T-helper 1 cell treated with Interleukin-12 subunit alpha and Interleukin-12 subunit beta and Interleukin-4 antibody, amounts not matched to agents 30 μg/mL and 1 μg/mL, for 36 hours (primary cell): ENCODE data around the gene FOXM1.
"Not testable (repeated sequence)": the region's sequence is repeated elsewhere in the genome, so short reads cannot be mapped to it uniquely, and the experiment has no call there.

Source experiments
- H3K27ac Mint-ChIP-seq: one replicate; pipeline ENCODE4 v1.8.0; 2021; ENCODE audit warnings: mild to moderate bottlenecking, mixed read lengths
- H3K27me3 Mint-ChIP-seq: one replicate; pipeline ENCODE4 v1.8.0; 2021; ENCODE audit warnings: low read depth, mixed read lengths
- H3K36me3 Mint-ChIP-seq: one replicate; pipeline ENCODE4 v1.8.0; 2021; ENCODE audit warnings: low read depth, mixed read lengths
- H3K4me1 Mint-ChIP-seq: one replicate; pipeline ENCODE4 v1.8.0; 2021; ENCODE audit warnings: low read depth, mixed read lengths
- H3K4me3 Mint-ChIP-seq: one replicate; pipeline ENCODE4 v1.8.0; 2021; ENCODE audit warnings: mild to moderate bottlenecking, moderate library complexity, mixed read lengths
- H3K9me3 Mint-ChIP-seq: one replicate; pipeline ENCODE4 v1.8.0; 2021; ENCODE audit warnings: mixed read lengths

Gene FOXM1

GRCh38 chr12:2892246-2892645 lies 15.3 kb upstream of the FOXM1 start:
- Mint-ChIP-seq H3K27ac (no peak overlapping the region), H3K4me3 (no peak overlapping the region), H3K9me3 (no peaks in the 10 kb centered on the region)

GRCh38 chr12:2891240-2892053 lies 14.5 kb upstream of the FOXM1 start:
- H3K4me3 Mint-ChIP-seq = peak overlapping the region; percentile 94
- H3K27ac Mint-ChIP-seq = no peak overlapping the region
- peaks cover 14% of the 10 kb centered on the region for H3K36me3 Mint-ChIP-seq
- H3K9me3 Mint-ChIP-seq = no peaks in the 10 kb centered on the region
- H3K4me1 Mint-ChIP-seq = peaks cover 28% of the 10 kb centered on the region
- no peaks in the 10 kb centered on the region for H3K27me3 Mint-ChIP-seq

More at GRCh38 chr12:2892246-2892645, 15.3 kb upstream of the FOXM1 start:
- H3K27me3 Mint-ChIP-seq = no peaks in the 10 kb centered on the region
- H3K36me3 Mint-ChIP-seq = peaks cover 14% of the 10 kb centered on the region
- peaks cover 28% of the 10 kb centered on the region for H3K4me1 Mint-ChIP-seq

GRCh38 chr12:2890388-2891239 lies 13.6 kb upstream of the FOXM1 start, which contains the start of gene TULP3:
TULP3 (plus strand) TSS chr12:2890891; CDS start chr12:2890948, 57 bp downstream.
- H3K4me3 Mint-ChIP-seq = peak within 1 kb of the TSS; percentile 94
- H3K4me1 Mint-ChIP-seq = peaks cover 31% of the 10 kb centered on the region
- no peaks in the 10 kb centered on the region for H3K9me3 Mint-ChIP-seq
- peaks cover 19% of the 10 kb centered on the region for H3K36me3 Mint-ChIP-seq
- H3K27me3 Mint-ChIP-seq = no peaks in the 10 kb centered on the region
- peak within 1 kb of the TSS; percentile 94 for H3K27ac Mint-ChIP-seq

DNA sequence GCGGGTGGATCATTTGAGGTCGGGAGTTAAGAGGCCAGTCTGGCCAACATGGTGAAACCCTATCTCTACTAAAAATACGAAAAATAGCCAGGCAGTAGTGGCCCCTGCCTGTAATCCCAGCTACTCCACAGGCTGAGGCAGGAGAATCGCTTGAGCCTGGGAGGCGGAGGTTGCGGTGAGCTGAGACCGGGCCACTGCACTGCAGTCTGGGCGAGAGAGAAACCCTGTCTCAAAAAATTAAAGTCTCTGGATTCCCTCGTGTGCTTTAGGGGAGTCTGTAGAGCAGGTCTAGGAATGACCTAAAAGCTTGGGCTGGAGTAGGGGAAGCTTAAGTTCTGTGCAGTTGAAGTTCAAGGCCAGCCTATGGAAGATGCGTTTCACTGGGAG lies 13.0 kb upstream of the FOXM1 start:
- Mint-ChIP-seq H3K27me3 (no peaks in the 10 kb centered on the region), H3K9me3 (no peaks in the 10 kb centered on the region), H3K4me1 (peaks cover 34% of the 10 kb centered on the region), H3K27ac (peak overlapping the region; percentile 94), H3K36me3 (peaks cover 23% of the 10 kb centered on the region), H3K4me3 (peak overlapping the region; percentile 94)

DNA sequence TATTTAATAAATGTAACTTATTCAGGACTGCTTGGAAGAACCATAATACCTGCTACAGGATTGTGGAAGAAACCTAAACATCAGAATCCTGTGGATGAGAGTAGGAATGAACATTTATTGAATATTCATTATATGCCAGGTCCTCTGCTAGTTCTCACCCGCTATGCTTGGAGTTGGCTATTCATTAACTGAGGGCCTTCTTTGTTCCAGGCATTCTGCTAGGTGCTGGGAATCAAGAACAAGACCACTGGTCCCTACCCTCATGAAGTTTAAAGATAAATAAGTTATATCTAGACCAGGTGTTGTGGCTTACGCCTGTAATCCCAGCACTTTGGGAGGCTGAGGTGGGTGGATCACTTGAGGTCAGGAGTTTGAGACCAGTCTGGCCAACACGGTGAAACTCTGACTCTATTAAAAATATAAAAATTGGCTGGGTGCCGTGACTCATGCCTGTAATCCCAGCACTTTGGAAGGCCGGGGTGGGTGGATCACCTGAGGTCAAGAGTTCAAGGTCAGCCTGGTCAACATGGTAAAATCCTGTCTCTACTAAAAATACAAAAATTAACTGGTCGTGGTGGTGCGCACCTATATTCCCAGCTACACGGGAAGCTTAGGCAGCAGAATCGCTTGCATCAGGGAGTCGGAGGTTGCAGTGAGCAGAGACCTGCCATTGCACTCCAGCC lies 9.9 kb upstream of the FOXM1 start:
- H3K27ac Mint-ChIP-seq = no peak overlapping the region
- H3K27me3 Mint-ChIP-seq = no peaks in the 10 kb centered on the region
- H3K4me1 Mint-ChIP-seq = peaks cover 45% of the 10 kb centered on the region

DNA sequence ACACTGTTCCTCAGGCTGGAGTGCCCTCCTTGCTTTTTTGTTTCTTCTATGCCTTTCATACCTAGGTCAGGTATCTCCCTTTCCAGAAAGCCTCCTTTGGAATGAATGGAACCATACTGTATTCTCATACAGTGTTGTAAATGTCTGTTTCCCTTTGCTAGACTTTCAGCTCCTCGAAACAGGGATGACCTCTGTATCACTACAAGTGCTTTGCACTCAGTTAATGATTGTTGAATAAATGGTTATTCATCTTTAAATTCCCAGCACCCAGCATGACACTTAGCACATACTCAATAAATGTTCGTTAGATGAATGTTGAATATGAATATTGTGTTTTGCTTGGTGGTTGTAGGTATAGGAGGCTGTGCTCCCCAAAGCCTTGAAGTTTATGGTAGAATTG lies 7.8 kb upstream of the FOXM1 start:
- peaks cover 28% of the 10 kb centered on the region for H3K36me3 Mint-ChIP-seq
- H3K4me3 Mint-ChIP-seq = no peak overlapping the region
- H3K27ac Mint-ChIP-seq = peak overlapping the region; percentile 69
- peaks cover 37% of the 10 kb centered on the region for H3K4me1 Mint-ChIP-seq
- no peaks in the 10 kb centered on the region for H3K9me3 Mint-ChIP-seq
- no peaks in the 10 kb centered on the region for H3K27me3 Mint-ChIP-seq

More for the DNA sequence above, 9.9 kb upstream of the FOXM1 start:
- Mint-ChIP-seq H3K9me3 (no peaks in the 10 kb centered on the region), H3K36me3 (peaks cover 29% of the 10 kb centered on the region), H3K4me3 (no peak overlapping the region)

- H3K9me3 Mint-ChIP-seq = no peaks in the 10 kb centered on the region
- no peaks in the 10 kb centered on the region for H3K27me3 Mint-ChIP-seq
- peaks cover 27% of the 10 kb centered on the region for H3K36me3 Mint-ChIP-seq
- H3K4me1 Mint-ChIP-seq = peaks cover 38% of the 10 kb centered on the region
- peak overlapping the region; percentile 96 for H3K4me3 Mint-ChIP-seq
- H3K27ac Mint-ChIP-seq = peak overlapping the region; percentile 64
Measured at GRCh38 chr12:2879853-2880252, 2.9 kb upstream of the FOXM1 start.

- H3K27ac Mint-ChIP-seq = peak overlapping the region; percentile 100
- no peaks in the 10 kb centered on the region for H3K27me3 Mint-ChIP-seq
- peaks cover 29% of the 10 kb centered on the region for H3K36me3 Mint-ChIP-seq
- H3K9me3 Mint-ChIP-seq = no peaks in the 10 kb centered on the region
- H3K4me1 Mint-ChIP-seq = peaks cover 39% of the 10 kb centered on the region
- H3K4me3 Mint-ChIP-seq = peak overlapping the region; percentile 96
Measured at GRCh38 chr12:2877953-2878732, 1.2 kb upstream of the FOXM1 start.

DNA sequence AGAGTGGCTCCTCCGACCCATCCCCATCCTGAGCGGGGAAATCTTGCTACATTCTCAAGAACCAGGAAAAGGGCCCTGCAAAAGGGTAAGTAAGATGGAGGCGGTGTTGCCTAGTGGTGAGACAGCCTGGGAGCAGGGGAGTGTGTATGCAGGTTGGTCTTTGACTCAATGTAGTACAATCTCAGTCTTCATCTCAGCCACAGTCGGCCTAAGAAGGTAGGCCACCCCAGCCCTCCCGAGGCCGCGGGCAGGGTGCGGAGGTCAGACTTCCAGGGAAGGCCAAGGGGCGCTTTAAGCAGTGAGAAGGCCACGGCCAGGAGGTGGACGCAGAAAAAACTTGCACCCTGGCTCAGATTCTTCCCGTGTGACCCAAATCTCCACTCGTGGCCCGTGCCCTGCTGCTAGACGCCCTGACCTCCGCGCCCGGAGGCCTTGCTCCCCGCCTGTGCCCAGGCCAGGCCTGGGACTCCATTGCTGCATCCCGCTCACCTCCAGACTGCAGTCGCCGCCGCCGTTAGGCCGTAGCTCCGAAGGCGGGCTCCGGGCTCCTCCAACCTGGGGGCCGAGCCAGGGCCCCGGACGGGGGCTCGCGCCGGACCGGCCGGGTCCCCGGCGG lies 435 bp downstream of the FOXM1 start:
- H3K27me3 Mint-ChIP-seq = no peaks in the 10 kb centered on the region
- H3K4me1 Mint-ChIP-seq = peaks cover 33% of the 10 kb centered on the region
- H3K27ac Mint-ChIP-seq = peak overlapping the region; percentile 78
- H3K4me3 Mint-ChIP-seq = peak overlapping the region; percentile 93
- no peaks in the 10 kb centered on the region for H3K9me3 Mint-ChIP-seq
- H3K36me3 Mint-ChIP-seq = peaks cover 34% of the 10 kb centered on the region

GRCh38 chr12:2868986-2869632 lies 7.9 kb downstream of the FOXM1 start:
- peak overlapping the region; percentile 91 for H3K27ac Mint-ChIP-seq
- H3K4me1 Mint-ChIP-seq = peaks cover 12% of the 10 kb centered on the region
- not testable (repeated sequence) for H3K4me3 Mint-ChIP-seq, H3K9me3 Mint-ChIP-seq, H3K27me3 Mint-ChIP-seq
- H3K36me3 Mint-ChIP-seq = peaks cover 30% of the 10 kb centered on the region

DNA sequence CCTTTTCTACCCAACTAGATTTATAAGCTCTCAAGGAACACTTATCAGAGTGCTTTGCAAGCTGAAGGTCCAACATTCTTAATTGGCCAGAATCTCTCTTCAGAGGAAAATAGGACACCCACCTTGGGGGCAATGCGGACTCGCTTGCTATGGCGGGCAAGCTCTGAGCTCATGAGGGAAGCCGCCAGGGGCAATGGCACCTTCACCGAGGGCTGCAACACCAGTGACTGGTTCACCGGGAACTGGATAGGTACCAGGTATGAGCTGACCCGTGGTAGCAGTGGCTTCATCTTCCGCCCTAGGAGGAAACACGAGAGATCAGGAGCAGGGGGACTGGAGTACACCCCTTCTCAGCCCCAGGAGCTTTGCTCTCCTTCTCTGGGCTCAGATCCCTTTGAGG lies 12.8 kb downstream of the FOXM1 start:
- no peaks in the 10 kb centered on the region for H3K9me3 Mint-ChIP-seq
- no peaks in the 10 kb centered on the region for H3K27me3 Mint-ChIP-seq
- H3K4me1 Mint-ChIP-seq = peaks cover 10% of the 10 kb centered on the region
- H3K36me3 Mint-ChIP-seq = peaks cover 49% of the 10 kb centered on the region
- H3K27ac Mint-ChIP-seq = no peak overlapping the region
- no peak overlapping the region for H3K4me3 Mint-ChIP-seq

GRCh38 chr12:2863402-2863801 lies 13.6 kb downstream of the FOXM1 start:
- peaks cover 51% of the 10 kb centered on the region for H3K36me3 Mint-ChIP-seq
- not testable (repeated sequence) for H3K27ac Mint-ChIP-seq, H3K27me3 Mint-ChIP-seq, H3K4me1 Mint-ChIP-seq, H3K9me3 Mint-ChIP-seq, H3K4me3 Mint-ChIP-seq

DNA sequence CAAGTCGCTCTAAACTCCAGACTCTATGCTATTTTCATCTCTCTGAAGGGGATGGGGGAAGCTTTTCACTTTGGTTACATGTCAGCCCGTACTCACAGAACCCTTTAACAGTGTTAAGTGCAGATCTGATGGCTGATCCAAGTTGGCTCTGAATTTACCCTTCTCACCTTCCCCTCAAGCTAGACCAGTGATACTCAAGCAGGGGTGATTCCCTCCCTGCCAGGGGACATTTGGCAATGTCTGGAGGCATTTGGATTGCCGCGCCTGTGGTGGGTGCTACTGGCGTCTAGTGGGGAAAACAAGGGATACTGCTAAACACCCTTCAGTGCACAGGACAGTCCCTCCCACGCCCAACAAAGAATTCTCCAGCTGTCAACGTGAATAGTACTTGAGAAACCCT lies 14.1 kb downstream of the FOXM1 start:
- Mint-ChIP-seq H3K4me1 (peaks cover 4% of the 10 kb centered on the region), H3K9me3 (no peaks in the 10 kb centered on the region), H3K27me3 (no peaks in the 10 kb centered on the region), H3K36me3 (peaks cover 46% of the 10 kb centered on the region), H3K4me3 (no peak overlapping the region), H3K27ac (no peak overlapping the region)
